ENCODE measurements around the gene LOC101059915.
A peak's percentile ranks its signal among the peaks of the same experiment; 100 is the strongest.
"Not testable (repeated sequence)": the region's sequence is repeated elsewhere in the genome, so short reads cannot be mapped to it uniquely, and the experiment has no call there.

The LOC101059915 gene

DNA sequence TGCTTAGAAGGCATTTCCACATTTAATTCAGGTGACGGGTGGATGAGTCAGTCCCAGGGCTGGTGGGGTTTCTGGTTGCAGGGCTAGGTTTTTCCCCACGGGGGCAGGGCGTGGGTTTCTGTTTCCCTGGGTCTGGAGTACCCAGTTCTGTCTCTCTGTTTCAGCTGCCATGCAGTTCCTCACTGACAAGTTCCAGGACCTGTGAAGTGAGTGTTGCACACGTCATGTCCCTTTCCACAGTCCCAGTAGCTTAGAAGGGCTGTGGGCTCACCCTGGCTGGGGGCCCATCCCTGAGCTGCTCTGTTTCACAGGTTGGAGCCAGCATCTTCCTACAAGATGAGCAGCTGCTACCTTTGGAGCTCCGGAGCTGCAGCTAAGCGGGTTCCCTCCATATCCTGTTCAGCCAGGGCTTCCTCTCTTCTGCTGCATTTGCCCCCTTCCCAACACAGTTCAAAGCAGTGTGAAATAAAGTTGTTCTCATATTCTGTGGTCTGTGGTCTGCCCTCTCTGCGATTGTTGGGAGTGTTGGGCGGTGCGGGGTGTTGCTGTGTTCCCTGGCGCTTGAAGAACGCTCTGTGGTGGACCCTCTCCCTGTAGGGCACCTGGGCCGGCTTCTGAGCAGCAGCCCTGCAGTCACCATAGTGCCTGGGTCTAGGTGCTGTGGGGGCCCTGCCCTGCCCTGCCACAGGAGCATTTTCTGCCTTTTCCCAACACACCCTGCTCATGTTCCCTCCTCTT, 3.9 kb downstream of the LOC101059915 start:
- DNase-seq (ENCODE audit: low read depth in 1 of 2, low spot score in 1 of 2), result peak in 1 of 2 donors; percentile 49

GRCh38 chrX:71671938-71672337, 4.6 kb downstream of the LOC101059915 start:
- no peak for DNase-seq (ENCODE audit: low read depth in 1 of 2, low spot score in 1 of 2)

- DNase-seq (ENCODE audit: low read depth in 1 of 2, low spot score in 1 of 2), result not testable (repeated sequence)
Observed at GRCh38 chrX:71675636-71676035, 8.3 kb downstream of the LOC101059915 start.

GRCh38 chrX:71676068-71676795, 8.9 kb downstream of the LOC101059915 start:
- not testable (repeated sequence) for DNase-seq (ENCODE audit: low read depth in 1 of 2, low spot score in 1 of 2)

DNA sequence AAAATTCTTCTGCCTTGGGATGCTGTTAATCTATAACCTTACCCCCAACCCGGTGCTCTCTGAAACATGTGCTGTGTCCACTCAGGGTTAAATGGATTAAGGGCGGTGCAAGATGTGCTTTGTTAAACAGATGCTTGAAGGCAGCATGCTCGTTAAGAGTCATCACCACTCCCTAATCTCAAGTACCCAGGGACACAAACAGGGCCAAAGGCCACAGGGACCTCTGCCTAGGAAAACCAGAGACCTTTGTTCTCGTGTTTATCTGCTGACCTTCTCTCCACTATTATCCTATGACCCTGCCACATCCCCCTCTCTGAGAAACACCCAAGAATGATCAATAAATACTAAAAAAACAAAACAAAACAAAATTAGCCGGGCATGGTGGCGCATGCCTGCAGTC, 9.8 kb downstream of the LOC101059915 start:
- DNase-seq (ENCODE audit: low read depth in 1 of 2, low spot score in 1 of 2), result not testable (repeated sequence)

GRCh38 chrX:71679575-71680207, 12.3 kb downstream of the LOC101059915 start:
- DNase-seq (ENCODE audit: low read depth in 1 of 2, low spot score in 1 of 2), result no peak

GRCh38 chrX:71696641-71697465, 29.5 kb downstream of the LOC101059915 start:
- not testable (repeated sequence) for DNase-seq (ENCODE audit: low read depth in 1 of 2, low spot score in 1 of 2)

DNA sequence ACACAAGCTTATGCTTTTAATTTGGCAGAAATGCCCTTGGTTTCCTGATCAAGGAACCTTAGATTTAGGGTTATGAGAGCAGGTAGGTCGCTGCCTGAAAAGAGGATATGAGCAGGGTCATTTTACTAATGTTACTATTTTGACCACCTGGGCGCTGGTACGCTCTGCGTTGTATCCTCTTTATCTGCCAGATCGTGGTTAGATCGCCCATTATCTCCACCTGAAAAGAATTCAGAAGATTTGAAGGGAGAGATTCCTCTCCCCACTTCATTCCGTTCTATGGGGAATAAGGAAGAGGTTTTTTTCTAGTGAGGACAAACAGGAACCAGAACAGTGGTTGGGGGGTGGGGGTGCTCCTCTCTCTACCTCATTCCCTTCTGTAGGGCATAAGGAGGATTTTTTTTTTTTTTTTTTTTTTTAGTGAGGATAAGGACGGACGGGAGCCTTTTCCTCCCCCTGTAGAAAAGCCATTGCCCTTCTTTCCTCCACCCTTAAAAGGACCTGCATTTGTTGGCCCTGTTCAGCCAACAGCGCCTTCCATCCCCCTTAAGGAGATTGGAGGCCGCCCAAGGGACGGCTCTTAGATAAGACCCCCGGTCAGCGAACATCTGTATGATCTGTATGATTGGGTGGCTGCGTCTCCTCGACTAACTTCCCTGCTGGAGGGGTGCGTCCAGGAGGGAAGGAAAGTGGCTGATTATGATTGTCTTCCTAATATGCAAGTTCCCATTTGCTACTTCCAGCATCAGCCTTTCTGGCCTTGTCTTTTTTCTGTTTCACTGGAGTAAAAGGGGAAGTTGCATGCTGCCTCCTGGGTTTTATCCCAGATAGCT, 30.3 kb downstream of the LOC101059915 start:
- DNase-seq (ENCODE audit: low read depth in 1 of 2, low spot score in 1 of 2), result not testable (repeated sequence)

DNA sequence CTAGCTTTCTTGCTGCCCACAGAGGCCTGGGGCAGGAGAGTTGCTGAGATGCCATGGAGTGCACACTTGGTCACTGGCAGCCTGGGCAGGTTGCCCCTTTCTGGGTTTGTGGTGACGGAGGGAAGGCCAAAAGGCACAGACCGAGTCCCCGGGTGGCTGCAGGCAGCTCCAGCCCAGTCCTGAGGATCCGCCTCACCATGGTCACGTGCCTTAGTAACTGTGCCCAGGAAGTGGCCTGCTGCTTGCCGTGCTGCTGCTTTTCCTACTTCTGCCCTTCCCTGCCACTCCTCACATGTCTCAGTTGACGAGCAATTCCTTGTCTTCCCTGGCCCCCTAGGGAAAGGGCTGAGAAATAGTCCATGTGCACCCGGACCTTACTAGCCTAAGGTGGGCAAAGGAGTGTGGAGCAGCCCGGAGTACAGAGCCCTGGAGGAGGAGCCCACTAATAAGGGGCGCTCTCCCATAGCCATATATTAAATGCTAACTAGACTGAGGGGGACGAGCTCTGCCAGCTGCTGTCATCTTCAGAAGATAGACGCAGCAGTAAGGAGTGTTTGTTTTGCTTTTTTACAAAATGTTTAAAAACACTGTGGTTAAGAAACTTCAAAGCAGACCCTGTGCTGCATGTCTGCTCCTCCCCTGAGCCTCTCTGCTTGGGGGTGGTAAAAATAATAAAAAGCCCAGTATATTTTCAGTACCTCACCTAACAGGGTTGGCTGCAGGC, 31.1 kb downstream of the LOC101059915 start:
- not testable (repeated sequence) for DNase-seq (ENCODE audit: low read depth in 1 of 2, low spot score in 1 of 2)

GRCh38 chrX:71699023-71699344, 31.6 kb downstream of the LOC101059915 start:
- DNase-seq (ENCODE audit: low read depth in 1 of 2, low spot score in 1 of 2), result not testable (repeated sequence)

DNA sequence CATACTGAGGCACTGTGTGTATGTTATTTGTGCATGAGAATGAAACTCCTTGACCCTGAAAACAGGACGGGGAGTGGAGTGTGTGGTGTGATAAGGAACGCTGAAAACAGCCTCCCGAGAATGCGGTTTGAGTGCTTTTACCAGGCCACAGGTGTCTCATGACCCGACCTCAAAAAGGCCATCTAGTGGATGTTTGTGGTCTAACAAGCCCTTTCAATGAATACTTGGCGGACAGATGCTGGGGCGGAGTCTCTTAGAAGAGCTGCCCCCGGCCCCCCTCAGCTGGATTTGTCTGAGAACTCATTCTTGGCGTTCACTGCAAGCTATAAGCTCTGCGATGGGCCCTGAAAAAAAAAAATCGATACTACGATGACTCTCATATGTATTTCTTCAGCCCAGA, 35.5 kb downstream of the LOC101059915 start:
- DNase-seq (ENCODE audit: low read depth in 1 of 2, low spot score in 1 of 2), result not testable (repeated sequence)

DNA sequence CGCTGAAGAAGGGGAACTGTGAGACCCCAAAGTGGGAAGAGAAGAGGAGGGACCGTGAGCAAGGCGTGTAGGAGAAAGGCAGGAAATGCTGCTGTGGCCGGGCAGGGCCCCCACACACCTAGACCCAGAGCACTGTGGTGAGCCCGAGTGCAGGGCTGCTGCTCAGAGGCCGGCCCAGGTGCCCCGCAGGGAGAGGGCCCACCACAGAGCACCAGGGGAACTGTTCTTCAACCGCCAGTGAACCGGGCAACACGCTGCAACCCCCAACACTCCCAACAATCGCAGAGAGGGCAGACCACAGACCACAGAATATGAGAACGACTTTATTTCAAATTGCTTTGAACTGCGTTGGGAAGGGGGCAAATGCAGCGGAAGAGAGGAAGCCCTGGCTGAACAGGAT, 46.7 kb downstream of the LOC101059915 start:
- not testable (repeated sequence) for DNase-seq (ENCODE audit: low read depth in 1 of 2, low spot score in 1 of 2)

- DNase-seq (ENCODE audit: low read depth in 1 of 2, low spot score in 1 of 2), result not testable (repeated sequence)
Observed at GRCh38 chrX:71715551-71715950, 48.2 kb downstream of the LOC101059915 start.

- DNase-seq (ENCODE audit: low read depth in 1 of 2, low spot score in 1 of 2), result not testable (repeated sequence)
Observed at GRCh38 chrX:71716323-71716722, 49.0 kb downstream of the LOC101059915 start.

DNA sequence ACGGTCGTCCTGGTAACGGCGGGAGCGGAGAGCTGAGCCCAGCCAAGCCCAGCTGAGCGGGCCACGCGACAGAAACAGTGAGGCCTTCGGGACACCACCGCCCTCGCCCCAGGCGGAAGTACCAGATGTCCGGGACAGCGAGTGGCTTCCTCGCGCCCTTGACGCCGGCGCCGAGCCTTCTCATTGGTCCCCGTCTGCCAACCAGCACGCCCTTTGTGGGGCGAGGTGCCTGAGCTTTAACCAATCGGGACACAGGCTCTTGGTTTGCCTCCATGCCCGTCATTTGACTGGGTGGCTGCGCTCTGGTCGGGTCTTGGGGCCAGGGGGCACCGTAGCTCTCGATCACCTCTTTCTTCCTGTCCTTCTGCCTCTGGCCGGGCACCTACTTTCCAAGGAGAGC, 50.8 kb downstream of the LOC101059915 start, which contains the start of gene CXorf49:
Gene CXorf49 (minus strand): TSS at position 101 of the 400 bp plus-strand sequence. CDS start 134 bp downstream, outside the sequence.
- DNase-seq (ENCODE audit: low read depth in 1 of 2, low spot score in 1 of 2), result not testable (repeated sequence)

- DNase-seq (ENCODE audit: low read depth in 1 of 2, low spot score in 1 of 2), result not testable (repeated sequence)
Observed at GRCh38 chrX:71719195-71719594, 51.8 kb downstream of the LOC101059915 start.

DNA sequence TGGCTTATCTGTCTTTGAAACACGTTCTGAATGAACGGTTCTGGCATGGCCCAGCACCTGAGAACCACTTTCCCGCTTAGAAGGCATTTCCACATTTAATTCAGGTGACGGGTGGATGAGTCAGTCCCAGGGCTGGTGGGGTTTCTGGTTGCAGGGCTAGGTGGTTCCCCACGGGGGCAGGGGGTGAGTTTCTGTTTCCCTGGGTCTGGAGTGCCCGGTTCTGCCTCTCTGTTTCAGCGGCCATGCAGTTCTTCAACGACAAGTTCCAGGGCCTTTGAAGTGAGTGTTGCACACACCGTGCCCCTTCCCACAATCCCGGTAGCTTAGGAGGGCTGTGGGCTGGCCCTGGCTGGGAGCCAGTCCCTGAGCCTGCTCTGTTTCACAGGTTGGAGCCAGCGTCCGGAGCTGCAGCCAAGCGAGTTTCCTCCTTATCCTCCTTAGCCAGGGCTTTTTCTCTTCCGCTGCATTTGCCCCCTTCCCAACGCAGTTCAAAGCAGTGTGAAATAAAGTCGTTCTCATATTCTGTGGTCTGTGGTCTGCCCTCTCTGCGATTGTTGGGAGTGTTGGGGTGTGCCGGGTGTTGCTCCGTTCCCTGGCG, 53.0 kb downstream of the LOC101059915 start:
- not testable (repeated sequence) for DNase-seq (ENCODE audit: low read depth in 1 of 2, low spot score in 1 of 2)

Measured in activated CD4-positive, alpha-beta T cell treated with anti-CD3 and anti-CD28 coated beads, Interleukin-2, amount 50 U/mL, for 24 hours (primary cell).